ENCODE results near the gene TBC1D1.
A peak's percentile ranks its signal among the peaks of the same experiment; 100 is the strongest.

The TBC1D1 gene

DNA sequence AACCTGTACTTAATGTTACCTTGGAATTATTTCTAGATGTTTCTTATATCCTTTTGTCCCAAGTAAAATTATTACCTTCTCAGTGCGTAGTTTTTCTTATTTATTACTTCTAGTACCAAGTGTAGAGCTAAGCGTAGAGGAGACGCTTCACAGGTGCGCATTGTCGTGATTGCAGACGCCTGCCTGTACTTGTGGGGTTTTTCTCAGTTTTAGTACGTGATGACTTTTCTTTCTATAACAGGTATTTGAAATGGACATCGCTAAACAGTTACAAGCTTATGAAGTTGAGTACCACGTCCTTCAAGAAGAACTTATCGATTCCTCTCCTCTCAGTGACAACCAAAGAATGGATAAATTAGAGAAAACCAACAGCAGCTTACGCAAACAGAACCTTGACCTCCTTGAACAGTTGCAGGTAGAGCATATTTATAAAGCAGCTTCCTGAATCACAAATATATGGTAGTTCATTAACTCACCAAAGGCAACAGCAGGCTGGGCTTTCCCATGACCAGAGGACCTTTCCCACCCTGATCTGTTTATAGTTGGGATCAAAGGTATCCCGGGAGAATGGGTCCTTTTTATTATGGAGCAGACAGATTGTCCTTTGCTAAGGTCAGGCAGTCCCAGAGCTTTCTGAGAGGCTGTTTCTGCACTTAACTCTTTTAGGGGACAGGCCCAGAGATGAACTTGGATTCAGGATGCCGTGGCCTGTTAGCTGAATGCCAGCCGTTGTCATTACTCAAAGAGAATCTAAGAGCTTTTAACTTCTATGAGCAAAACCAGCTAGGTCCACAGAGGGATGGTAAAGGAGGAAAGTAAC is 242.2 kb downstream of the TBC1D1 start:
- DNase-seq: no peak

DNA sequence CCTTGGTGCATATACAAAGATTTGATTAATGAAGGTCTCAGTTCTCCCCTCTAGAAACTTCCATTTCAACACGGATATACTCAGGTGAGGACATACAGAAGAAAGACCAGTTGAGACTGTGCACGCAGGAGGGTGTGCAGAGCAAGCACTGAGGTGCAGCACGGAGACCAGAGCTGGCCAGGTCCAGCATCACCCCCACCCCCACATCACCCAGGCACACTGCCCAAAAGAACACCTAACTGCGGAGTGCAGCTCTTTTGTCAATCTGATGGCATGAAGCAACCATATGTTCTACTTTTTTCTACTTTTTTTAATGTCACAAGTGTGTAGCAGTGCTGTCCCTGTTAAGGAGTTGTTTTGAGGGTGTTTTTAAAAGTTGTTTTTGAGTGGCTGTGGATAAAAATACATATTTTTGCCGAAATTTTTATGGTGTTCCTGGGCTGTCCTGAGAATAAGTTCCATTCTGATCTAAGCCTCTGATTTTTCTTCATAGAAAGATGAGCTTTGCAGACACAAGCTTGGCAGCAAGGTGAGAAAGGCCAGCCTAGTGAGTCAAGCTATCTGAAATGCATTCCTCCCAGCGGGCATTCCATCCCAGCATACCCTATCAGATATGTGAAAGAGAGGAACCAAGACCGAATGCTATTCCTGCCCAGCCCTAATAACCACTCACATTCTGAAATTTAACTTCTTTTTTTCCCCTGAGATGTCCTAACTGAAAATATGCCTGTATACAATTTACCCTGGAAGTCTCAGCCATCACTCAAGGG is 243.0 kb downstream of the TBC1D1 start:
- no peak for DNase-seq

GRCh38 chr4:38135201-38135600 is 244.3 kb downstream of the TBC1D1 start:
- DNase-seq: no peak

DNA sequence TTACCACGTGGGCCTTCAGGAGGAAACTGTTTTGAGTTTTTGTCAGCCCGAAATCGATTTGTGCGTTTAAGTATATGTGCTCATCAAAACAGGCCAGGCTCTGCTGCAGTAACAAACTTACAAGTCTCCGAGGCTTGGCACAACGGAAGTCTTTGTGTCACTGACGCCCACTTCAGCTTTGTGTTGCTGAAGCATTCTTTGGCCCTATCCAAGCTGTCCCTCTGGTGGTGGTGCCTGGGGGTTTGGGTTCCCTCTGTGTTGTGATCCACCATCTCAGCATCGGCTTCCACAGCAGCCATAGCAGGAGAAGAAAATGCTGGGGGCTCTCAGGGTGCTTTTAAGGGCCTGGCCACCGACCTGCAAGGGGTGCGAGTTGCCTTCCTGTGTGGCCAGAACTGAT is 245.7 kb downstream of the TBC1D1 start:
- DNase-seq: no peak

DNA sequence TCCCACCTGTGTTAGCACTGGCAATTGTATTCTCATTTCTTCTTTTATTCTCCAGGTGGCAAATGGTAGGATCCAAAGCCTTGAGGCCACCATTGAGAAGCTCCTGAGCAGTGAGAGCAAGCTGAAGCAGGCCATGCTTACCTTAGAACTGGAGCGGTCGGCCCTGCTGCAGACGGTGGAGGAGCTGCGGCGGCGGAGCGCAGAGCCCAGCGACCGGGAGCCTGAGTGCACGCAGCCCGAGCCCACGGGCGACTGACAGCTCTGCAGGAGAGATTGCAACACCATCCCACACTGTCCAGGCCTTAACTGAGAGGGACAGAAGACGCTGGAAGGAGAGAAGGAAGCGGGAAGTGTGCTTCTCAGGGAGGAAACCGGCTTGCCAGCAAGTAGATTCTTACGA is 246.2 kb downstream of the TBC1D1 start:
- DNase-seq: no peak

- DNase-seq: no peak
Measured at GRCh38 chr4:38138363-38138762, 247.5 kb downstream of the TBC1D1 start.

- DNase-seq: no peak
Measured at GRCh38 chr4:38139187-38139586, 248.3 kb downstream of the TBC1D1 start.

DNA sequence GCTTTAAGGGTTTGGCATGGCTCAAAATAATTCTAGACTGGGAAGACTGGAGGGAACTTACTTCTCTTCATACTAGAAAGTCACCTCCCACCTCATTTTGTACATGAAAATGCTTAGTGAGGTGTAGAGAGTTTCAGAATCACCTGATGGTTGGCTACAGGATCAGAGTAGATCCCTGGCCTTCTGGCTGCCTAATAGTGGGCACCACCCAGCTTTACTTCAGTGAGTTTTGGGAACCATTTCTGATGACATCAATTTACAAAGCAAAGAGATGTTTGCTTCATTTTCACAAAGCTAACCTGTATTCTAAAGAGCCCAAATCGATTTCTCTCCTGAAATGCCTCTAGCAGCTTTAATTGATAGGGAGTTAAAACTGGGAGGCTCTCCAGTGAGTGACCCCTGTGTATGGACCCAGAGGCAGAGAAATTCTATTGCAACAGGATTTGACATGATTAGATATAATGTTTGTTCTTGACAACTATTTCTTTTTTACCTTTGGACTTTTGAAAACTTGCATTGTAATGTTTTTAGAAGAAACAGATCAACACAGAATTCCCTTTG is 249.8 kb downstream of the TBC1D1 start:
- DNase-seq: no peak

DNA sequence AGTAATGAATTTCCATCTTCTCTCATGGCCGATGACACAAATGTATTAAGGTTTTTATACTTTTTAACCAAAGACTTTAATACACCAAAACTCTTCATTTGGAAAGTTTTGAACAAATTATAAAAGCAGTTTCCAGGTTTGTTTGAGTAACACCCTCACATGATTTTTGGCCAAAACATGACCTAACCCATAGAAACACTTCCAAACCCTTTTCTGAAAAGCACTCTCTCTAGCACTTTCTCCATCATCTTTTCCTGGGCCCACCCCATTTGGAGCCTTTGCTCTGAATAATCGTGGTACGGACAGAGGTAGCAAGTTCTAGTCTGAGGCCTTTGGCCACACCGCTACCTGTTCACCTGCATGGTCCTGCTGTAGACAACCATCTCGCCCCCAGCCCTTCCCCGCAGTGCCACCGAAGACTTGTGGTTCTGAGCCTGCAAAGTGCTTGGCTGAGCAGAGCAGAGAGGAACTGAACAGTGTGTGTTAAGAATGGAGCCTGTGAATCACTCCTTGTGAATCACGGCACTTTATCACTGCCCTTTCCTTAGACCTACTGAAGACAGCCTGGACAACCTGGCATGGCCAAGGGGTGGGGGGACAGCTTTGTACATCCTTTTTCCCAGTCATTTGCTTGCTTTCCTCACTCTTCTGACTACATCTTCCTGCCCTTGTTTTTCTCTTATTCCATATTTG is 251.1 kb downstream of the TBC1D1 start:
- no peak for DNase-seq

DNA sequence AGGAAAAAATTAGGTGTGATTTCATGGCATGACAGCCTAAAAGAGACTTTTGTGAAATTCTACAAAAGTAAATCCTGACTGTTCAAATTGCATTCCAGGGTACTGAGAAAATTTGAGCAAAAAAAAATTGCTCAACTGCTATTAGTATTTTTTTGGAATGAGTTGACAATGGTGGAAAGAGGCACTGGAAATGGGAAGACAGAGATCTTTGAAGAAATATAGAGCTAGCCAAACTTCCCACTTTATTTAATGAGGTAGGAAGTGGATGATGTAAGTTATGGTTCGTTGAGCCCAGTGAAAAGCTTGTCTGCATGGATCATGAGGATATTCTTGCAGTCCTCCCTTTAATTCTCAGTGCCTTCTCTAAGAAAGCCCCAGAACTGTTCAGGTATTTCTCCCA is 253.1 kb downstream of the TBC1D1 start:
- DNase-seq: no peak

DNA sequence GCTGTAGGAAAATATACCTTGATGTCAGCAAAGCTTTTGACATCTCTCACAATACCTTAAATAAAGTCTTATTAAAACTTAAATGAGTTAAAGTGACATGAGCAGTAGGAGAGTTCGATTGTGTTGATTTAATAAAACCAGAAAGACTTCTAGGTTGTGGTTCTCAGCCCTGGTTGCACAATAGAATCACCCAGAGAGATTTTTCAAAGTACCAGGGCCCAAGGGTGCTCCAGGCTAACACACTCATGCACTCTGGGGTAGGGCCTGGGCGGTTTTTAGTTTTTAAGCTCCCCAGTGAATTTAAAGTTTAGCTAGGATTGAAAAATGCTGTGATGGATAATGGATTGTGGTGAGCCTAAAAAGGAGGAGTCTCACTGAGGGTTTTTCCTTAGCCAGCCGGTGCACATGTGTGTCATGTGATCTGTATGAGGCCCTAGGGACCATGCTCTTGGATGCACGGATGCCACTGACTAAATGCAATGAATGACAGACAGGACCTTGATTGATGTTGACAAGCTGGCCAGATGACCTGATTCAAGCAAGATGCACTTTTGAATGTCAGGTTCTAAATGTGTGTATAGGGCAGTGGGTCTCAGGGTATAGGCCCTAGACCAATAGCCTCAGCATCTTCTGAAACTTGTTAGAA is 254.3 kb downstream of the TBC1D1 start:
- DNase-seq: no peak

- DNase-seq: no peak
Measured at GRCh38 chr4:38145741-38146140, 254.9 kb downstream of the TBC1D1 start.

GRCh38 chr4:38146383-38146782 is 255.5 kb downstream of the TBC1D1 start:
- no peak for DNase-seq

DNA sequence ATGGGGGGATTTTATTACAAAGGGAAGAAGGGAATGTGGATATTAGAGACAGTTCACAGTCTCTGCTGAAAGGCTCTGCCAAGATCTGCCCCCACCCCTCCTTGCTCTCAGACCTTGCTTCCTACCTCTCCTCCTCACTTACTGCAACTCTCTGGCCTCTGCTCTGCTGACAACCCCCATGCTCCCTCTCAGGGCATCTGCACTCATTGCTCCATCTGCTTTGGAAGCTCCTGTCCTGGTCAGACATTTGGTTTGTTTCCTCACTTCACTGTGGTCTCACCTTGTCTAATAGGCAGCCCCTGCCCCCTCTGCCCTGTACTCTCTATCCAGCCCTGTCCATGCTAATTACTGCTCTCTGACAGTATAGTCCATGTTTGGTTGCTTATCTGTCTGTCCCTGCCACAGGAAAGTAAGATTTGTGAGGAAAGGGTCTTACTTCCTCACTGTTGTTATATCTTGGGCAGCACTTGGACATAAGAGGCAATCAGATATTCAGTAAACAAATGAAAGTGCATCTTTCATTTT is 258.6 kb downstream of the TBC1D1 start:
- DNase-seq: no peak

- DNase-seq: no peak
Measured at GRCh38 chr4:38149997-38150671, 259.2 kb downstream of the TBC1D1 start.

GRCh38 chr4:38150766-38151165 is 259.9 kb downstream of the TBC1D1 start:
- no peak for DNase-seq

DNA sequence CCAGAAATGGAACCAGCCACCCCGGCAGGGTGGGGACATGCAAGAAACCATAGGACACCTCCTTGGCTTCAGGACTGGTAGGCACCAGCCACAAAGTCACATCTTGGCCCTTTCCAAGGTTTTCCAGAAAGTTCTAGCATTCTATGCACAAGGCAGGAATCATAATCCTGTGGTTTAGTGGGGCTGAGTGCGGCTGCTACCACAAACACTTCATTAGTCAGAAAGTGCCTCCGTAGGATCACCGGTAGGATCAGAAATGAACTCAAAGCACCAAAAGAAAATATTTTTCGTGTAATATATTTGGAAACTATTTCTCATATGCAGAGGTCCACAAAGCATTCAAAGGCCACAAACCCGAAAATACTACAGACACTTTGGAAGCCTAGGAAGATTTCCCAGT is 261.0 kb downstream of the TBC1D1 start:
- no peak for DNase-seq

DNA sequence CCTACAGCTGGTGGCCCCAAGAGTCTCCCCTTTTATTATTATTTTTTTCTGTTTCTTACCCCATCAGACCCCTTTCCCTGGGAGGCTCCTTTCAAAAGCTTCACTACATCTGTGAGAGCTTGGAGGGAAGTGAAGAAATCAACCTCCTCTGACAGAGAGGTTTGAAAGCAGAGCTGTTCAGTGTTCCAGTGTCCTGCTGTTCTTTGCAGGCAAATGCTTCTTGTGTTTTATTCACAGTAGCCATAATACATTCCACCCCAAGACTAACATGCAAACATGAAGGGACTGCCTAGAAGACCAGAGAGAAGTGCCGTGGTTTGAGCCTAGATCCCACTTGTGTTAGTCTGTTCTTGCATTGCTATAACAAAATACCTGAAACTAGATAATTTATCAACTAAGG is 261.4 kb downstream of the TBC1D1 start:
- no peak for DNase-seq

- DNase-seq: no peak
Measured at GRCh38 chr4:38152721-38153386, 262.0 kb downstream of the TBC1D1 start.

GRCh38 chr4:38153387-38153760 is 262.5 kb downstream of the TBC1D1 start:
- DNase-seq: no peak

- DNase-seq: peak; percentile 45
Measured at GRCh38 chr4:38154252-38154651, 263.4 kb downstream of the TBC1D1 start.
